Rectal smooth muscle tissue (tissue), 1 donor: ENCODE results near the gene ADAT1.
A peak's percentile ranks its signal among the peaks of the same experiment; 100 is the strongest.

Experiments
- H3K27ac ChIP-seq: one replicate; pipeline ENCODE4 v1.7.0; 2013; ENCODE audit warnings: low read depth, low read length, inconsistent platforms
- H3K27me3 ChIP-seq: one replicate; pipeline ENCODE4 v1.7.0; 2013; ENCODE audit warnings: low read length; ENCODE audit not compliant: control insufficient read depth, insufficient read depth
- H3K36me3 ChIP-seq: one replicate; pipeline ENCODE4 v1.7.0; 2013; ENCODE audit warnings: low read length; ENCODE audit not compliant: control insufficient read depth, insufficient read depth
- H3K4me1 ChIP-seq: one replicate; pipeline ENCODE4 v1.7.0; 2013; ENCODE audit warnings: low read length; ENCODE audit not compliant: control insufficient read depth, insufficient read depth
- H3K4me3 ChIP-seq: one replicate; pipeline ENCODE4 v1.7.0; 2013; ENCODE audit warnings: low read length
- H3K9ac ChIP-seq: one replicate; pipeline ENCODE4 v1.7.0; 2013; ENCODE audit warnings: low read length

ADAT1 gene

DNA sequence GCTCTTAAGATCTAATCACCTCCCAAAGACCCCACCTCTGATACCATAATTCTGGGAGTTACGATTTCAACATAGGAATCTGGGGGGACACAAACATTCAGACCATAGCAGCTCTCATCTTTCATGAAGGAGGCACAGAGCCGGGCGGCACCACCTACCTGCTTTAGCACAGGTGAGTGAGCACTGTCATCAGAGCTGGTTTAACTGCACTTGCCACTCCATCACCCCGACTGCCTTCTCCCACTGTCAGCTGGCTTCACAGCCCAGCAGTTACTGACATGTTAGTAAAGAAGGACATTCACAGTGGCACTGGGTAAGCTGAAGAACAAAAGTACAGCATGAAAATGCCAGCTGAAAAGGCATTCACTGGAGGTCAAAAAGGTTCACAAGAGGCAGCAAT, 34.4 kb downstream of the ADAT1 start:
- H3K9ac ChIP-seq: no peak overlapping the region
- no peak overlapping the region for H3K4me3 ChIP-seq
- H3K4me1 ChIP-seq: peaks cover 22% of the 10 kb centered on the region
- peak overlapping the region; percentile 67 for H3K27ac ChIP-seq
- no peaks in the 10 kb centered on the region for H3K36me3 ChIP-seq
- no peaks in the 10 kb centered on the region for H3K27me3 ChIP-seq

DNA sequence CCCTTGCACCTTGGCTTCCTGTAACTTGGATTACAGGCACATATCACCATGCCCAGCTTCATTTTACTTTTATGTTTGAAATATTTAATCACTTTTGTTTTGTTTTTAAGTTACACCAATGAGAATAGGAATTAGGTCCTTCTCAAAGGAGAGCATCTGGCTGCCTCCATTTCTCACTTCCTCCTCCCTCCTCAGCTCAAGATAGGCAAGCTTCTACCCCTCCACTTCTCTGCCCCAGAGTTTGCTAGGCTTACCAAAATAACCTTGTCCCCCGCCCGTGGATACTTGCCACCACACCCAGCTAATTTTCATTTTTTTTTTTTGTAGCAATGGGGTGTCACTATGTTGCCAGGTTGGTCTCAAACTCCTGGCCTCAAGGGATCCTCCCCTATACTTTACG, 39.0 kb downstream of the ADAT1 start:
- no peak overlapping the region for H3K4me3 ChIP-seq
- H3K9ac ChIP-seq: no peak overlapping the region
- H3K27me3 ChIP-seq: no peaks in the 10 kb centered on the region
- no peaks in the 10 kb centered on the region for H3K36me3 ChIP-seq
- peaks cover 5% of the 10 kb centered on the region for H3K4me1 ChIP-seq
- no peak overlapping the region for H3K27ac ChIP-seq

DNA sequence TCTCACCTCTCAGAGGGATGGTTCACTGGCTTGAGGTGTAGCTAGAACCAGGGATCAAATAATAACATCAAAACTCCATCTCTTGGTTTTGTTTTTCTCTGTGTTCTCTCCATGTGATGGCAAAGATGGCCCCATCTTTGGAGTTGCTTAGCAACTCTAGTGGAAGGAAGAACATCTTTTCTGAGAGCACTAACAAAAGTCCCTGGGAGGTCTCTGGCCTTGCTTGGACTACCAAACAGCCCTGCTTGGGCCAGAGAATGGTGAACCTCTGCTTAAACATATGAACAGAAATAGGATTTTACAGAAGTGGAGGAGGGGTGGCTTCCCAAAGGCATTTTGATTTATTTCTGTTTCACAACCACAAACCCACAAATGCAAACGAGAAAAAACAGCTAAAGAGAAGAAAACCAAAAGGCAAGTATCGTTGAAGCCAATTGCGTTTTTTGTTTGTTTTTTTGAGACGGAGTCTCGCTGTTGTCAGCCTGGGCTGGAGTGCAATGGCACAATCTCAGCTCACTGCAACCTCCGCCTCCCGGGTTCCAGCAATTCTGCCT, 43.7 kb downstream of the ADAT1 start:
- Histone ChIP-seq H3K27me3 (no peaks in the 10 kb centered on the region), H3K36me3 (peaks cover 19% of the 10 kb centered on the region), H3K4me1 (no peaks in the 10 kb centered on the region), H3K4me3 (no peak overlapping the region), H3K27ac (no peak overlapping the region), H3K9ac (no peak overlapping the region)

GRCh38 chr16:75578725-75579124, 44.4 kb downstream of the ADAT1 start:
- Histone ChIP-seq H3K36me3 (peaks cover 22% of the 10 kb centered on the region), H3K27ac (no peak overlapping the region), H3K4me3 (no peak overlapping the region), H3K4me1 (no peaks in the 10 kb centered on the region), H3K27me3 (no peaks in the 10 kb centered on the region), H3K9ac (no peak overlapping the region)

- peaks cover 22% of the 10 kb centered on the region for H3K36me3 ChIP-seq
- no peaks in the 10 kb centered on the region for H3K4me1 ChIP-seq
- no peak overlapping the region for H3K27ac ChIP-seq
- no peaks in the 10 kb centered on the region for H3K27me3 ChIP-seq
- H3K4me3 ChIP-seq: no peak overlapping the region
- H3K9ac ChIP-seq: no peak overlapping the region
Measured at GRCh38 chr16:75578212-75578611, 44.9 kb downstream of the ADAT1 start.

GRCh38 chr16:75576384-75576811, 46.7 kb downstream of the ADAT1 start:
- Histone ChIP-seq H3K9ac (no peak overlapping the region), H3K4me1 (no peaks in the 10 kb centered on the region), H3K4me3 (no peak overlapping the region), H3K36me3 (peaks cover 30% of the 10 kb centered on the region), H3K27me3 (no peaks in the 10 kb centered on the region), H3K27ac (no peak overlapping the region)

DNA sequence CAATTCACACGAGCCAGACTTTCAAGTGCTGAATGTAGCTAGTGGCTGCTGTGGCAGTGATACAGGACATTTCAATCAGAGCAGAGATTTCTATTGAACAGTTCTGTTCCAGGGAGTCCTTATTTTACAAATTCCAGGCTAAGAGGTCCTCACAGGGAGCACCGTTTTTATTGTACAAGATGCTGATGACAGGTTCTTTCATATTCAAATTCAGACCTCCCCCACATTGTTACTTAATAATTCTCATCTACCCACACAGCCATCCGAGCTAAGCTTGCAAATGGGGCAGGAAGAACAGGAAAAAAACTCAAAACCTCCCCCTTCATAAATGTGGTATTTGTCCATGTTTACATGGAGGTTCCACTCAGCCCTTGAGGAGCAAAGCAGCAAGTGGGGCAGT, 47.1 kb downstream of the ADAT1 start:
- Histone ChIP-seq H3K4me1 (no peaks in the 10 kb centered on the region), H3K27me3 (no peaks in the 10 kb centered on the region), H3K36me3 (peaks cover 30% of the 10 kb centered on the region), H3K9ac (no peak overlapping the region), H3K27ac (no peak overlapping the region), H3K4me3 (no peak overlapping the region)

GRCh38 chr16:75573955-75574354, 49.1 kb downstream of the ADAT1 start:
- Histone ChIP-seq H3K4me3 (no peak overlapping the region), H3K4me1 (no peaks in the 10 kb centered on the region), H3K36me3 (peaks cover 39% of the 10 kb centered on the region), H3K27me3 (no peaks in the 10 kb centered on the region), H3K9ac (no peak overlapping the region), H3K27ac (no peak overlapping the region)

GRCh38 chr16:75572864-75573542, 50.1 kb downstream of the ADAT1 start:
- H3K4me1 ChIP-seq: peaks cover under 1% of the 10 kb centered on the region
- H3K9ac ChIP-seq: no peak overlapping the region
- no peak overlapping the region for H3K27ac ChIP-seq
- H3K36me3 ChIP-seq: peaks cover 37% of the 10 kb centered on the region
- no peaks in the 10 kb centered on the region for H3K27me3 ChIP-seq
- H3K4me3 ChIP-seq: no peak overlapping the region

DNA sequence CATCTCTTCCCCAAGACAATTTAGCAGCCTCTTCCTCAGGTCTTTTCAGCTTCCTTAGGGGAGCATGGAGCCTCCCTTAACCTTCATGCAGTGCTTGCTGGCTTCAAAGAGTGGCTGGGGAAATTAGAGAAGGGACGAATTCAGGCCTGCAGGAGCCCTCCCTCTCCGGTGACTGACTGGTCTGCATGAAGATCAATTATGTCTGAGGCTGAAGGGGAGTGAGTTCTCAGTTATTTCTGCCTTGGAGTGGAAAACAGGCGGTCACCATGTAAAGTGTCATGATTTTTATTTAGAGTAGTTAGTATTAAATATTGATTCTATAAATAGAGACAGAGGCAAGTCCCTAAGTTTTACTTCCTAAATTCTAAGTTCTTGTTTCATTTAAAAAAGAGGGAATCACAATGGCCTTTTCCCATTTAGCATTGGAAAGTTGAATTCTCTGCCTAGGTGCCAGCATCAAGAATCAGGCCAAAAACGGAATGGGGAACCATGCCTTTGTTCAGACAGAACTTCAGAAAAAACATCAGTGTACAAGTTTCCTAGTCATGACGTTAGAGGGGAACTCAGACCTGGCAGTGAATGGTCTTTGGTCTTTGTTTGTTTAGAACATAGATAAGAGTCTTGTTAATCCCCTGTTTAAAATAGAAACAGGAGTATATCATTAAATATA, 52.5 kb downstream of the ADAT1 start:
- peaks cover 22% of the 10 kb centered on the region for H3K36me3 ChIP-seq
- no peak overlapping the region for H3K4me3 ChIP-seq
- H3K9ac ChIP-seq: no peak overlapping the region
- peaks cover 16% of the 10 kb centered on the region for H3K4me1 ChIP-seq
- no peak overlapping the region for H3K27ac ChIP-seq
- no peaks in the 10 kb centered on the region for H3K27me3 ChIP-seq

- Histone ChIP-seq H3K4me1 (peaks cover 16% of the 10 kb centered on the region), H3K9ac (no peak overlapping the region), H3K27me3 (no peaks in the 10 kb centered on the region), H3K36me3 (peaks cover 17% of the 10 kb centered on the region), H3K27ac (no peak overlapping the region), H3K4me3 (peak overlapping the region; percentile 1)
Measured at GRCh38 chr16:75567911-75568310, 55.2 kb downstream of the ADAT1 start.

- peak overlapping the region; percentile 98 for H3K4me3 ChIP-seq
- peaks cover 16% of the 10 kb centered on the region for H3K4me1 ChIP-seq
- H3K36me3 ChIP-seq: peaks cover 9% of the 10 kb centered on the region
- H3K27me3 ChIP-seq: no peaks in the 10 kb centered on the region
- H3K27ac ChIP-seq: peak overlapping the region; percentile 69
- H3K9ac ChIP-seq: peak overlapping the region; percentile 68
Measured at GRCh38 chr16:75566758-75567255, 56.3 kb downstream of the ADAT1 start.
